Spleen (tissue), 11 donors: ENCODE data around the gene TCF12. TPM values are rescaled to one million over a fixed set of nuclear protein-coding genes. Genes with fewer than 3 reads are reported as not detected.

Experiments
- DNase-seq: peaks from one replicate; pipeline ENCODE4 v3.0.0-alpha.2; 2020
- H3K27ac ChIP-seq, 8 donors: fragments of 200-600 bp; sonication (generic) in 7 of 8; 1 replicate in 4 of 8; 2 replicates in 4 of 8; pipeline versions ENCODE4 v1.5.0 to v1.8.0; 2016 to 2021; ENCODE audit warnings: inconsistent platforms in 4 of 8, mild to moderate bottlenecking in 4 of 8, moderate library complexity in 1 of 8
- H3K27me3 ChIP-seq, 7 donors: fragments of 200-600 bp; sonication (generic) in 6 of 7; replicated peaks in 1 of 7; 1 replicate in 4 of 7; 2 replicates in 3 of 7; pipeline versions ENCODE4 v1.5.0 to v1.8.0; 2016 to 2021; ENCODE audit warnings: inconsistent platforms in 3 of 7, mild to moderate bottlenecking in 1 of 7
- H3K36me3 ChIP-seq, 6 donors: fragments of 200-600 bp; sonication (generic) in 5 of 6; 1 replicate in 4 of 6; 2 replicates in 2 of 6; pipeline versions ENCODE4 v1.5.0 to v1.8.0; 2016 to 2021; ENCODE audit warnings: inconsistent platforms in 2 of 6
- H3K4me1 ChIP-seq, 6 donors: fragments of 200-600 bp; sonication (generic) in 5 of 6; 1 replicate in 3 of 6; 2 replicates in 3 of 6; pipeline versions ENCODE4 v1.5.0 to v1.8.0; 2016 to 2021; ENCODE audit warnings: inconsistent platforms in 3 of 6
- H3K4me3 ChIP-seq, 8 donors: fragments of 200-600 bp; sonication (generic) in 7 of 8; 1 replicate in 4 of 8; 2 replicates in 4 of 8; pipeline versions ENCODE4 v1.5.0 to v1.8.0; 2016 to 2021; ENCODE audit warnings: inconsistent platforms in 4 of 8, mild to moderate bottlenecking in 4 of 8, moderate library complexity in 2 of 8
- H3K9me3 ChIP-seq, 8 donors: fragments of 200-600 bp; sonication (generic) in 7 of 8; 1 replicate in 4 of 8; 2 replicates in 4 of 8; pipeline versions ENCODE4 v1.5.0 to v1.8.0; 2016 to 2021; ENCODE audit warnings: inconsistent platforms in 4 of 8
- CTCF ChIP-seq, 11 experiments: fragments of 200-600 bp in 7 of 11; fragments of 450-650 bp in 4 of 11; sonication (generic) in 4 of 11; IDR thresholded peaks in 8 of 11; conservative IDR thresholded peaks in 3 of 11; 1 replicate in 7 of 11; 2 replicates in 4 of 11; pipeline versions ENCODE4 v1.4.0 to v1.8.0; 2016 to 2021; ENCODE audit warnings: antibody characterized with exemption in 11 of 11, inconsistent platforms in 4 of 11, mild to moderate bottlenecking in 1 of 11
- POLR2A ChIP-seq, 3 donors: fragments of 450-650 bp; IDR thresholded peaks; one replicate each; pipeline ENCODE4 v1.5.1; 2017; ENCODE audit warnings: antibody characterized with exemption in 3 of 3, mild to moderate bottlenecking in 1 of 3
- POLR2AphosphoS5 ChIP-seq, 3 donors: sonication (generic); formaldehyde crosslinking; IDR thresholded peaks; one replicate each; pipeline ENCODE4 v1.5.1; 2017; ENCODE audit warnings: antibody characterized with exemption in 3 of 3
- WGBS, 5 donors: extraction: QIAGEN DNeasy Blood & Tissue Kit in 3 of 5; methylation state at CpG; one replicate each; pipeline versions ENCODE4 v1.1.5 to v1.1.7; 2013 to 2018; 5-methylcytosine and 5-hydroxymethylcytosine counted together
- intact Hi-C: fragments of 100-400 bp; cut with DNase I; formaldehyde crosslinking; loops from one replicate; pipeline ENCODE4 v1.15.0; 2023; ENCODE audit warnings: low total_unique reads
- polyA plus RNA-seq, 3 donors: library from polyadenylated mRNA; stranded (reverse); fragments of 200-250 nt; gene quantifications; one replicate each; pipeline ENCODE4 v1.2.1, GENCODE V29; 2013
- total RNA-seq, 7 donors: library from RNA; depleted of rRNA in 3 of 7; stranded (reverse); fragments of >200 nt in 3 of 7; fragmentation: NEBNext Ultra II Directional in 4 of 7; extraction: Animal tissue kit (Norgen Biotek cat#: 25700) in 4 of 7; gene quantifications; one replicate each; pipeline versions ENCODE4 v1.1.0 to v1.2.1, GENCODE V29; 2016 to 2021
- donor health status: healthy with polysubstance abuse.
- donor health status: DM: no; HTN: no; CAD: no; lungs with moderate emphysema.
- donor health status: DM: no; HTN: no; CAD: no.
- donor health status: Bipolar disorder and iron deficiency.
- donor health status: healthy.
- donor health status: DM: no; HTN: no; CAD: no.
- donor health status: DM: yes; HTN: yes; CAD: no.

The TCF12 gene
- total and polyA plus RNA-seq, 10 donors: 8.3 to 139 (median 111) TPM

GRCh38 chr15:57296473-57297162 is 378.2 kb downstream of the TCF12 start:
- WGBS, 5 donors: 78 to 85% (median 83%) methylated on average over 9 of the region's 9 CpGs
- Histone ChIP-seq H3K27ac (peak overlapping the region in 2 of 8 donors; percentile 59 to 78), H3K36me3 (peaks cover 0 to 4% (median 0%) of the 10 kb centered on the region in 6 donors), H3K4me1 (peaks cover 0 to 35% (median 20%) of the 10 kb centered on the region in 6 donors), H3K4me3 (no peak overlapping the region), H3K9me3 (no peaks in the 10 kb centered on the region), H3K27me3 (no peaks in the 10 kb centered on the region)
- DNase-seq: no peak
- no peak for TF ChIP-seq CTCF (IDR thresholded peaks at IDR 0.05 in 8 of 11, conservative IDR thresholded peaks at IDR 0.05 in 3 of 11)
- TF ChIP-seq POLR2A (IDR thresholded peaks at IDR 0.05): no peak
- TF ChIP-seq POLR2AphosphoS5 (IDR thresholded peaks at IDR 0.05): no peak
- intact Hi-C loops: no loop called here

GRCh38 chr15:57297163-57297593 is 378.7 kb downstream of the TCF12 start:
- DNase-seq: no peak
- H3K27me3 ChIP-seq: no peaks in the 10 kb centered on the region
- H3K27ac ChIP-seq: peak overlapping the region in 2 of 8 donors; percentile 59 to 78
- H3K4me3 ChIP-seq: no peak overlapping the region
- H3K36me3 ChIP-seq: no peaks in the 10 kb centered on the region
- 86 to 95% (median 91%) methylated on average over 3 of the region's 3 CpGs for WGBS, 5 donors
- no peaks in the 10 kb centered on the region for H3K9me3 ChIP-seq
- TF ChIP-seq POLR2A (IDR thresholded peaks at IDR 0.05): no peak
- TF ChIP-seq POLR2AphosphoS5 (IDR thresholded peaks at IDR 0.05): no peak
- TF ChIP-seq CTCF (IDR thresholded peaks at IDR 0.05 in 8 of 11, conservative IDR thresholded peaks at IDR 0.05 in 3 of 11): no peak
- intact Hi-C loops: no loop called here
- peaks cover 0 to 35% (median 20%) of the 10 kb centered on the region in 6 donors for H3K4me1 ChIP-seq

GRCh38 chr15:57297630-57298029 is 379.2 kb downstream of the TCF12 start:
- Histone ChIP-seq H3K9me3 (no peaks in the 10 kb centered on the region), H3K27me3 (no peaks in the 10 kb centered on the region), H3K4me1 (peaks cover 0 to 35% (median 20%) of the 10 kb centered on the region in 6 donors), H3K4me3 (no peak overlapping the region), H3K27ac (peak overlapping the region in 2 of 8 donors; percentile 59 to 78), H3K36me3 (no peaks in the 10 kb centered on the region)
- no peak for TF ChIP-seq POLR2A (IDR thresholded peaks at IDR 0.05)
- no peak for TF ChIP-seq POLR2AphosphoS5 (IDR thresholded peaks at IDR 0.05)
- TF ChIP-seq CTCF (IDR thresholded peaks at IDR 0.05 in 8 of 11, conservative IDR thresholded peaks at IDR 0.05 in 3 of 11): no peak
- DNase-seq: no peak
- WGBS, 5 donors: 89 to 93% (median 92%) methylated on average over 6 of the region's 6 CpGs
- intact Hi-C loops: no loop called here

GRCh38 chr15:57298204-57298603 is 379.8 kb downstream of the TCF12 start:
- 71 to 87% (median 81%) methylated on average over 4 to 5 of the region's 5 CpGs for WGBS, 5 donors
- H3K36me3 ChIP-seq: no peaks in the 10 kb centered on the region
- H3K27ac ChIP-seq: peak overlapping the region in 5 of 8 donors; percentile 39 to 86 (median 78)
- H3K9me3 ChIP-seq: no peaks in the 10 kb centered on the region
- H3K4me1 ChIP-seq: peaks cover 0 to 39% (median 20%) of the 10 kb centered on the region in 6 donors
- intact Hi-C loops: no loop called here
- TF ChIP-seq CTCF (IDR thresholded peaks at IDR 0.05 in 8 of 11, conservative IDR thresholded peaks at IDR 0.05 in 3 of 11): no peak
- TF ChIP-seq POLR2A (IDR thresholded peaks at IDR 0.05): no peak
- TF ChIP-seq POLR2AphosphoS5 (IDR thresholded peaks at IDR 0.05): no peak
- H3K4me3 ChIP-seq: no peak overlapping the region
- no peak for DNase-seq
- no peaks in the 10 kb centered on the region for H3K27me3 ChIP-seq
